Measurements from ENCODE around the gene TUSC2. TPM values are rescaled to one million over a fixed set of nuclear protein-coding genes. Genes with fewer than 3 reads are reported as not detected.
"Not testable (repeated sequence)": the region's sequence is repeated elsewhere in the genome, so short reads cannot be mapped to it uniquely, and the experiment has no call there.

TUSC2 gene
- total RNA-seq, 1 donor from 2014 or later = 24.5 TPM

- intact Hi-C loops (cut with DNase I) = loop anchor here (1.0 to 5.0 kb wide), 3 partner anchors 22 to 130 kb away; partner anchors contain the start of genes GNAI2 and GNAT1
- no peak for DNase-seq (ENCODE audit: low spot score)
Measured at GRCh38 chr3:50322386-50323091, 5.5 kb downstream of the TUSC2 start, which contains the start of gene HYAL2. HYAL2 (minus strand) TSS chr3:50322745; CDS start chr3:50320489, 2,256 bp downstream.

- intact Hi-C loops (cut with DNase I) = loop anchor here (5.0 kb wide), 2 partner anchors 85 to 130 kb away; partner anchors contain the start of genes GNAI2 and GNAT1
- DNase-seq (ENCODE audit: low spot score) = no peak
Measured at GRCh38 chr3:50322115-50322385, 6.0 kb downstream of the TUSC2 start.

- peak; percentile 94 for DNase-seq (ENCODE audit: low spot score)
- intact Hi-C loops (cut with DNase I) = loop anchor here (5.0 kb wide), 2 partner anchors 84 to 129 kb away; partner anchors contain the start of genes GNAI2 and GNAT1
Measured at GRCh38 chr3:50321336-50322114, 6.5 kb downstream of the TUSC2 start.

- intact Hi-C loops (cut with DNase I) = loop anchor here (5.0 kb wide), 2 partner anchors 84 to 129 kb away; partner anchors contain the start of genes GNAI2 and GNAT1
- peak; percentile 91 for DNase-seq (ENCODE audit: low spot score)
Measured at GRCh38 chr3:50320853-50321335, 7.1 kb downstream of the TUSC2 start.

- DNase-seq (ENCODE audit: low spot score) = no peak
- intact Hi-C loops (cut with DNase I) = loop anchor here (5.0 kb wide), 2 partner anchors 83 to 128 kb away; partner anchors contain the start of genes GNAI2 and GNAT1
Measured at GRCh38 chr3:50319894-50320625, 8.0 kb downstream of the TUSC2 start.

- DNase-seq (ENCODE audit: low spot score) = no peak
- intact Hi-C loops (cut with DNase I) = no loop called here
Measured at GRCh38 chr3:50319181-50319893, 8.7 kb downstream of the TUSC2 start.

GRCh38 chr3:50318615-50319014 lies 9.4 kb downstream of the TUSC2 start:
- DNase-seq (ENCODE audit: low spot score) = no peak
- intact Hi-C loops (cut with DNase I) = no loop called here

- intact Hi-C loops (cut with DNase I) = no loop called here
- no peak for DNase-seq (ENCODE audit: low spot score)
Measured at GRCh38 chr3:50318163-50318562, 9.9 kb downstream of the TUSC2 start.

- no peak for DNase-seq (ENCODE audit: low spot score)
- intact Hi-C loops (cut with DNase I) = no loop called here
Measured at GRCh38 chr3:50317300-50317699, 10.7 kb downstream of the TUSC2 start.

- DNase-seq (ENCODE audit: low spot score) = no peak
- intact Hi-C loops (cut with DNase I) = no loop called here
Measured at GRCh38 chr3:50316657-50317242, 11.3 kb downstream of the TUSC2 start.

- DNase-seq (ENCODE audit: low spot score) = no peak
- intact Hi-C loops (cut with DNase I) = no loop called here
Measured at GRCh38 chr3:50314816-50315215, 13.2 kb downstream of the TUSC2 start.

GRCh38 chr3:50314342-50314741 lies 13.7 kb downstream of the TUSC2 start:
- intact Hi-C loops (cut with DNase I) = no loop called here

GRCh38 chr3:50312041-50312440 lies 16.0 kb downstream of the TUSC2 start:
- intact Hi-C loops (cut with DNase I); DNase-seq (ENCODE audit: low spot score): not testable (repeated sequence)

More at GRCh38 chr3:50314342-50314741, 13.7 kb downstream of the TUSC2 start:
- DNase-seq (ENCODE audit: low spot score) = no peak

- intact Hi-C loops (cut with DNase I) = loop anchor here (5.0 kb wide), 1 partner anchor 33 kb away; no protein-coding TSS in a partner anchor
- DNase-seq (ENCODE audit: low spot score) = no peak
Measured at GRCh38 chr3:50304601-50305000, 23.4 kb downstream of the TUSC2 start.

- DNase-seq (ENCODE audit: low spot score) = peak; percentile 90
- intact Hi-C loops (cut with DNase I) = loop anchor here (5.0 kb wide), 1 partner anchor 34 kb away; no protein-coding TSS in a partner anchor
Measured at GRCh38 chr3:50303013-50303815, 24.8 kb downstream of the TUSC2 start, which contains the start of gene HYAL1. HYAL1 (minus strand) TSS chr3:50303574; CDS start chr3:50302956, 618 bp downstream.

GRCh38 chr3:50302095-50303012 lies 25.7 kb downstream of the TUSC2 start:
- intact Hi-C loops (cut with DNase I) = loop anchor here (5.0 kb wide), 1 partner anchor 35 kb away; no protein-coding TSS in a partner anchor
- no peak for DNase-seq (ENCODE audit: low spot score)

Measured in cardiac septum (tissue), 1 donor.